Lower leg skin (tissue), 3 donors: ENCODE results near the gene PIP.

Experiments
- CTCF ChIP-seq, 3 donors: fragments of 450-650 bp; IDR thresholded peaks; one replicate each; pipeline ENCODE4 v1.5.1; 2016; ENCODE audit warnings: antibody characterized with exemption in 3 of 3, mild to moderate bottlenecking in 3 of 3, moderate library complexity in 2 of 3
- POLR2A ChIP-seq, 2 donors: fragments of 450-650 bp; IDR thresholded peaks; one replicate each; pipeline ENCODE4 v1.6.1; 2016 to 2017; ENCODE audit warnings: antibody characterized with exemption in 2 of 2, mild to moderate bottlenecking in 1 of 2, moderate library complexity in 1 of 2

GRCh38 chr7:143172354-143172753 is 40.5 kb downstream of the PIP start:
- TF ChIP-seq CTCF (IDR thresholded peaks at IDR 0.05) (no peak), POLR2A (IDR thresholded peaks at IDR 0.05) (no peak)
